Fibroblast of peridontal ligament (primary cell): Measurements from ENCODE around the gene TSHB.
"Not testable (repeated sequence)": the region's sequence is repeated elsewhere in the genome, so short reads cannot be mapped to it uniquely, and the experiment has no call there.

Source experiments
- DNase-seq: peaks from one replicate; pipeline ENCODE4 v3.0.0-alpha.2; 2010; ENCODE audit errors: extremely low read depth

Gene TSHB

DNA sequence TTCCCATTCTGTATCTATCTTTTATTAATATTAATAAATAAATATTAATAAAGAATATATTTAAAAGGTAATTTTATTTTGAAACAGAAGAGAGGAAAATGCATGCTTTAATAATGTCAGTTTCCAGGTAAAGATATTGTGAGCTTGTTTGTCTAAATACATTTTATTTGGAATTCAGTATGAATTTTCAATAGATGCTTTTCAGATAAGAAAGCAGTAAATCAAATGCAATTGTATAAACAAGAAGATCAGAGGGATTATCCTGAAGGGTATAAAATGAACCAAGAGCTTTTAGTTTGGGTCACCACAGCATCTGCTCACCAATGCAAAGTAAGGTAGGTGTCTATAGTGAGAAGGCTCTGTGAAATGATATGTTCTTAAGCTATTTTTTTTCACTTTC is at the start of gene TSHB:
TSHB (plus strand) TSS at position 301 of the 400 bp plus-strand sequence. CDS start 3,537 bp downstream, outside the sequence.
- no peak for DNase-seq

DNA sequence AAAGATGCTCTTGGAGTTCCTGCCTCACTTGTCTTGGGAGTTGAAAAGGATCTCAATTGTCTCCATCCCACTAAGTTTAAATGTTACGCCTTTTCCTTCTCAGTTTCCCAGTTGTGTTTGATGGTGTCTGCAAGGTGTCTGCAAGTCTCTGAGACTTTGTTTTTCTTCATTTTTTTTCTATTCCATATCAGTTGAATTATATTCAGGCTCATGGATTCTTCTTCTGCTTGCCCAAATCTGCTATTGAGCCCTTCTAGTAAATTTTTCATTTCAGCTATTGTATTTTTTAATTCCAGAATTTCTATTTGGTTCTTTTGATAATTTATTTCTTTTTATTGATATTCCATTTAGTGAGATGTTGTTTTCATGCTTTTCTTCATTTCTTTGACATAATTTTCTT is 47.4 kb upstream of the TSHB start:
- no peak for DNase-seq

DNA sequence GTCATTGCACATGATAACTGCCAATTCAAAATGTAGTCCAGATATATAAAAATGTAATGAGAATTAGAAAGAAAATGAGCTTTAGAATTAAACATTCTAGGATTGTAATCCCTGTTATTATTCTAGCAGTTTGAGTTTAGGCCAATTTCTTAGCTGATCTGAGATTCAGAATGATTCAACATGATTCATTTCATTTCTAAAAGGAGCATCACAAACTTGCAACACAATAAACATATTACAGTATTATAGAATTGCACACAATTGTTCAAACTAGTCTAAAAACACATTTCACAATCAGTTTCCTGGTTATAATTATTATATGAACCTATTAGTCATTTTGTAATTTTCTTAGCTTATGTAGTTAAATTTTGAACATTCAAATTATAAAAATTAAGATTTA is 43.3 kb upstream of the TSHB start:
- DNase-seq, result peak; percentile 14

DNA sequence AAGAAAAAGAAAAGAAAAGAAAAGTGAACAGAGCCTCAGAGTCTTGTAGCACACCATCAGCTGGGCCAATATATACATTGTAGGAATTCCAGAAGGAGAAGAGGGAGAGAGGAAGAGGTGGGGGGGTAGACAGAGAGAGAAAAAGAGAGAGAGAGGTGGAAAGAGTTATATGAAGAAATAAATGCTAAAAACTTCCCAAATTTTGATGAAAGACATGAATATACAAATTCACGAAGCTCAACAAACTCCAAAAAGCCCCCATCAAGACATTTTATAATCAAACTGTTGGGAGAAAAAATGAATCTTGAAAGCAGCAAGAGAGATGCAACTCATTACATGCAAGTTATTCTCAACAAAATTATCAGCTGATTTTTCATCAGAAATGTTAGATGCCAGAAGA is 41.5 kb upstream of the TSHB start:
- DNase-seq, result no peak

DNA sequence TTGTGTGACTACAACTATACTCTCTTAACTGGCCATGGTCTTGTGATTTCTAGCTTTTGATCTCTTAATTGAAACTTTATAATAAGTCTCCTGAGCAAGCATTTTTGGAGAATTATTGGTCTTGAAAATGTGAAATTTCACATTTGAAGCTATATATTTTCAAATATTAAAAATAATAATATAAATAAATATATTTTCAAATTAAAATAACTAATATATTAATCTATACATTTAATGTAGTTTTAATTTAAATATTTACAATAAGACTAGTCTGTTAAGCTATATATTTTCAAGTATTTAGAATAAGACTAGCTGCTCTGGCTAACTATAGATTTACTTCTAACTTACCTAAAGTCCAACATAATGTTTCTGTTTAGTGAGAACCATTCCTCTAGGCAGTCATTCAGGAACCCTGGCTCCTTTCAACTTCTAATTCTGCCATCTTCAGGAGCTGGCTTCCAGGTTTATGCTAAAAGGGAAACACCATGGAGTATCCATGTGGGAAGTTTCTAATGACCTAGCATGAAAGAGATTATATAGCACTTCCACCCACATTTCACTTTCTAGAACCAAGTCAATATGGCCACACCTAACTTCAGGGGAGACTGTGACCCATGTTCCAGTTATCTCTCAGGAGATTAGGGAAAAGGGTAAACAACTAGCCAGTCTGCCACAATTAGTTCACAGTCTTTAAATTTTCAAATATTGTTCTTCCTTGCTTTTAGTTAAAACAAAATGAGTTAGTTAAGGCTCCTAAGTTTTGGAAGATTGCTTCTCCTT is 31.9 kb upstream of the TSHB start:
- no peak for DNase-seq

DNA sequence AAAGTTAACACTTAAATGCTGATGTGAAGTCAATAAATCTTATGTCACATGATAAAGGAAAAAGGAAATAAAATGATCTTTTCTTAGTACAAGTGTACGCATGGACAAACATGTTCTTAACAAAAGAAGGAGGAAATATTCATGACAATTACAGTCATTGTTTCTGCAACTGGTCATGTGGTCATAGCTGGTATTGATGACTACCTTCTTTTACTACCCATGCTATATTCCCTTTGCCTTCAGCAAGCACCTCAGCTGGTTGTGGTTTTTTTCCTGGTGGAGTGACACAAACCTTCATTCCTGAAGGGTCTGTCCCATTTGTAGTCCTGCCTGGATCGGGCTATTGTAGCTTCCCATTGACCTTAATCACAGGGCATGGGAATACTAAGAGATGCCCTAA is 23.4 kb upstream of the TSHB start:
- DNase-seq, result no peak

DNA sequence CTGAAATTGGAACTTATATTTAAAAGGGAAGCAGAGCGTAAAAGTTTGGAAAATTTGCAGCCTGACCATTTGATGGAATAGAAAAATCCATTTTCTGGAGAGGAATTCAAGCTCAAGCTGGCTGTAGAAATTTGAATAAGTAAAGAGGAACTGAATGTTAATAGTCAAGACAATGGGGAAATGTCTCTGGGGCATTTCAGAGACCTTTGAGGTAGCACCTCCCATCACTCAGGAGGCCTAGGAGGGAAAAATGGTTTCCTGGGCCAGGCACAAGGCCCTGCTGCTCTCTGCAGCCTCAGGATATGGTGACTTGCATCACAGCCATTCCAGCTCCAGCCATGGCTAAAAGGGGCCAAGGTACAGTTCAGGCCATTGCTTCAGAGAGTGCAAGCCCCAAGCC is 17.6 kb upstream of the TSHB start:
- DNase-seq, result no peak

DNA sequence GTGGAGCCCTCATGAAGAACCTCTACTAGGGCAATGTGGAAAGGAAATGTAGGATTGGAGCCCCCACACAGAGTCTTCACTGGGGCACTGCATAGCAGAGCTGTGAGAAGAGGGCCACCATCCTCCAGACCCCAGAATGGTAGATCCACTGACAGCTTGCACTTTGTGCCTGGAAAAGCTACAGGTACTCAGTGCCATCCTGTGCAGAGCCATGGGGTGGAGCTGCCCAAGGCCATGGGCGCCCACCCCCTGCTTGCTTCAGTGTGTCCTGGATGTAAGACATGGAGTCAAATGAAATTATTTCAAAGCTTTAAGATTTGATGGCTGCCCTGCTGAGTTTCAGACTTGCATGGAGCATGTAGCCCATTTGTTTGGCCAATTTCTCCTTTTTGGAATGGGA is 17.2 kb upstream of the TSHB start:
- DNase-seq, result no peak

DNA sequence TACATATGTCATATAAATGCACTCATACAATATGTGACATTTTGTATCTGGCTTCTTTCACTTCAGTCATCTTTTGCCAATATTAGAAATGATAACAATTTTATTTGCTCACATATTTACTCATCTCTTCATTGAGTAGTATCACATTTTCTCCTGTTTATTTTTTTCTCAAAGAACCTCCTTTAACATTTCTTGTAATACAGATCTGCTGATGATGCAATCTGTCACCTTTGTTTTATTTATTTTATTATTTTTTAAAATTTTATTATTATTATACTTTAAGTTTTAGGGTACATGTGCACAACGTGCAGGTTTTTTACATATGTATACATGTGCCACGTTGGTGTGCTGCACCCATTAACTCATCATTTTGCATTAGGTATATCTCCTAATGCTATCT is 15.8 kb upstream of the TSHB start:
- no peak for DNase-seq

DNA sequence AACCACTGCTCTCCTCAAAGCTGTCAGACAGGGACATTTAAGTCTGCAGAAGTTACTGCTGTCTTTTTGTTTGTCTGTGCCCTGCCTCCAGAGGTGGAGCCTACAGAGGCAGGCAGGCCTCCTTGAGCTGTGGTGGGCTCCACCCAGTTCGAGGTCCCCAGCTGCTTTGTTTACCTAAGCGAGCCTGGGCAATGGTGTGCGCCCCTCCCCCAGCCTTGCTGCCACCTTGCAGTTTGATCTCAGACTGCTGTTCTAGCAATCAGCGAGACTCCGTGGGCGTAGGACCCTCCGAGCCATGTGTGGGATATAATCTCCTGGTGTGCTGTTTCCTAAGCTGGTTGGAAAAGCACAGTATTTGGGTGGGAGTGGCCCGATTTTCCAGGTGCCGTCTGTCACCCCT is 10.1 kb upstream of the TSHB start:
- not testable (repeated sequence) for DNase-seq

DNA sequence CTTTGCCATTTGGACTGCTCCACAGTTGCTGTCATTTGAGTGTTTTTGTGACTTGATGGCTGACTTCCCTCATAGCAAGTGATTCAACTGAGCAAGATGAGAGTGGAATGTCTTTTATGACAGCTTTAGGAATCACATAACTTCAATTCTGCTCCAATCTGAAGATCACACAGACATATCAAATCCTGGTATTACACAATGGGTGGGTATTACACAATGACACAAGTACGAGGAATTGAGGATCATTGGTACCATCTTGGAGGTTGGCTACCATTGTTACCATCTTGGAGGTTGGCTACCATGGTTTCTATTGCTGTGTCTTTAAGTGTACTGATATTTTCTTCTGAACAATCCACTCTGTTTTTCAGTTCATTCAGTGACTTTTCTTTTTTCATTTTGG is 8.5 kb upstream of the TSHB start:
- no peak for DNase-seq

DNA sequence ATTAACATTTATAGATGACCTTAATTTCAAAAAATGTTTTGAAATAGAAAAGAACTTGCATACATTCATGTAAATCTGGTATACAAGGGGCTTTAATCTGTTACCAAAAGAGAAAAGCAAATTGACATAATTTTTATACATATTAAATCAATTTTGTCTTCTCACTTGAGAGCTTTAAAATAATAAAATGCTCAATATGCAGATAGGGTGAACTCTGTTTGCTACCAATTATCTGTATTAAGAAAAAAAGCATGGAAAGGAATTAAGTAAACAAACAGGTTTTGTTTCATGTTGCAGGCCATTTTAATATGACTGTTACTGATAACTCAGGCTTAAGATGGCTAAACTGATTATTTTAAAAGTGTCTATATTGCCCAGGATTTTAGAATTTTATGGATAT is 6.0 kb upstream of the TSHB start:
- no peak for DNase-seq

DNA sequence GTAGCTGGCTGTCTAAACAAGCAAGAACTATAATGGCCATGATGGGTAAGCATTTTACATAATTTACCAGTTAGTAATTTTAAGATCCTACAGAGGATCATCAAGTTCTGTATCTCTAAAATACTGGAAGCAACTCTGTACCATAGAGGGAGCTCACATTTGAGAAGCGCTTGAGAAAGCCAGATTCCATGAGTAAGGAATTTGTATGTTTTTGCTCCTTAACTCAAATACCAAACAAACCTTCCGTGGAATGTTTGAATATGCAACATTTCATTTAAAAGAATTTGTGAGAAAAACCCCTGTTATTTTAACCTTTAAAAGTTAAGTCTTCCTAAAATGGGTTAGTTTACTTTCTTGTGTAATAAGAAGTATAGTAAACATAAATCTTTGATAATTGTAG is 2.0 kb downstream of the TSHB start:
- DNase-seq, result peak; percentile 12

DNA sequence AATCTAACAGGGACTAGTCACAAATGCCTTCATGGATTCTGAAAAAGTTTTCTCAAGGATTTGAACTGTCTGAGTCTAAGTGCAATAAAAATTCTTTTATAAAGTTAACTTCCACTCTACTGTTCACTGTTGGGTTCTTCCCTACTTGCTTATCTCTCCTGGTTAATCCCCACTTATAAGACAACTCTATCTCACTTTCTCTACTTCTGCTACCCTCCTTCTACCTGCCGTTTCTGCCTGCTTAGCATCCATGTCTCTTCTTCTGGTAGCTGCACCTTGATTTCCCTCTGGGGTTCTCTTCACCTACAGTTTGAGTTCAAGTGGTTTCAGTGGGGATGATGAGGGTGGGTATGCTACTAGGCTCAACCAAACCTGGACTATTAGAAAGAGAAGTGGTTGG is 6.0 kb downstream of the TSHB start:
- DNase-seq, result no peak

DNA sequence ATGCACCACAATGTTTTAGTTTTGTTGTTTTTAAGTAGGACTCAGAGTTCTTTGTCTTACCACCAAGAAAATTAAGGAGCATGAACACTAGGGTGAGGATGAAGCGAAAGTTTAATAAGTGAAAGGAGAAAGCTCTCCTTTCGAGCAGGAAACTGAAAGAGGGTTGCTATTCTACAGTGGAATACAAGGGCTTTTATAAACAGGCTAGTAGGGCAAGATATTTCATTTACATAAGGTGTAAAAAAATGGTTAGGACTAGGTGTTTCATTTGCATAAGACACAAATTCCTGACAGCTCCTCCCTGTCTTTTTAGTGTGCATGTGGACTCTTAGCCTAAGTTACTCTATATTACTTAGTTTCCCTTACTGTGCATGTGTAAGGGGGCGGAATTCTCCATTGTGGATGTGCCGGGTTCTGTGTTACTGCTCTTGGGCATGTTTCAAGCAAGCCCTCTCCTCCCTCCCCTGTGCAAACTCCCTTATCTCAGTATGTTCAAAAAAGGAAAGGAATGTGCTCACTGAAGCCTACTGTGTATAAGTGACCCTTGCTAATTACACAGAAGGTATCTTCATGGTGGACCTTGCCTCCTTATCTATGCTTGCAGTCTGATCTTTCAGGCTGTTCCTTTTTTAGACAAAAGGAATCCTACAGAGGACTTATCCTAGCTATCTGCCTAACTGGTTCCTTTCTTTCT is 7.3 kb downstream of the TSHB start:
- DNase-seq, result no peak

DNA sequence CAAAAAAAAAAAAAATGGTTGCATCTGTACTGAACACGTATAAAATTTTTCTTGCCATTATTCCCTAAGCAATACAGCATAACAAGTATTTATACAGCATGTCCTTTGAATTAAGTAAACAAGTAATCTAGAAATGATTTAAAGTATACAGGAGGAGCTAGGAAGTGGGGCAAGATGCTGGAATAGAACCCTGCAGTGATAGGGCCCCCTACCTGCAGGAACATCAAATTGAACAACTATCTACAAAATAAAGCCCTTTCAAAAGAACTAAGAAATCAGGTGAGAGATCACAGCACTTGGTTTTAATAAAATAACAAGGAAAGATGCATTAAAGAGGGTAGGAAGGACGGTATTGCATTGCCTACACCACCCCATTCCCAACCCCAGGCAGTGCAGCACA is 10.9 kb downstream of the TSHB start:
- no peak for DNase-seq

DNA sequence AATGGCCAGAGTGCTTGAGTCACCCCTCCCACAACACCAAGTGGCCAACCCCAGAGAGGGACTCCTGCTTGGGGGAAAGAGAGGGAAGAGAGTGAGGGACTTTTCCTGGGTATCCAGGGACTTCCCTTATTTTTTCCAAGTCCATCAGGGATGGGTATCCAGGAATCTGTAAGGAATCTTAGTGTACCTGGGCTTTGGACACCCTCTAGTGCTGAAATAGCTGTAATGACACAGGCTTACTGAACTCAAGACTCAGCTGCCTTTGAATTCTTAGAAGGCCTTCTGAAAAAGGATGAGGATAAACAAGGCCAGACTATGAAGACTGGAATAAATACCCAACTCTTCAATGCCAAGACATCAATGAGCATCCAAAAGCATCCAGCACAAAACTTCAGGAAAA is 12.0 kb downstream of the TSHB start:
- peak; percentile 8 for DNase-seq

DNA sequence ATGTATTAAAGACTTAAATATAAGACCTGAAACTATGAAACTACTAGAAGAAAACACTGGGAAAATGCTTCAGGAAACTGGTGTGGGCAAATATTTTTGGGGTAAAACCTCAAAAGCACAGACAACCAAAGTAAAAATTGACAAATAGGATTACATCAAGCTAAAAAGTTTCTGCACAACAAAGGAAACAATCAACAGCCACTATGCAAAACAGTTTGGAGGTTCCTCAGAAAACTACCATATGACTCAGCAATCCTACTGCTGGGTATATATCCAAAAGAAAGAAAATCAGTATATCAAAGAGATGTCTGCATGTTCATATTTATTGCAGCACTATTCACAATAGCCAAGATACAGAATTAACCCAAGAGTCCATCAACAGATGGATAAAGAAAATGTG is 17.1 kb downstream of the TSHB start:
- no peak for DNase-seq

DNA sequence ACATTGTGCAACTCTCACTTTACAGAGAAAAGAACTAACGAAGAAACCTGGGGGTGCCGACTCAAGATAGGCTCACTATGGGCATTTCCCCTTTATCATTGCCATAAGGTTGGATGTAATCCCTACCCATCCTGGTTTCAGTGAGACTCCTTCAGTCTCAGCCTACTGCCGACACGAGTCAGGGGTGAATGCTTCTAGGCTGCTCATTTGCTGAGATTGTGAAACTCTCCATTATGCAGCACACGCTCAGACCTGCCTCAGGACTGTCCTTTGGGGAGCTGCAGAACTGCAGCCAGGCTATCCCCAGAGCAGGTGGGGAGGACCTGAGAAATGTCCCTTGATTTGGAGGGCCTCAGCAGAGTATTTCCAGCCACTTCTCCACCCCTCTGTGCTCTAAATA is 22.2 kb downstream of the TSHB start:
- no peak for DNase-seq

DNA sequence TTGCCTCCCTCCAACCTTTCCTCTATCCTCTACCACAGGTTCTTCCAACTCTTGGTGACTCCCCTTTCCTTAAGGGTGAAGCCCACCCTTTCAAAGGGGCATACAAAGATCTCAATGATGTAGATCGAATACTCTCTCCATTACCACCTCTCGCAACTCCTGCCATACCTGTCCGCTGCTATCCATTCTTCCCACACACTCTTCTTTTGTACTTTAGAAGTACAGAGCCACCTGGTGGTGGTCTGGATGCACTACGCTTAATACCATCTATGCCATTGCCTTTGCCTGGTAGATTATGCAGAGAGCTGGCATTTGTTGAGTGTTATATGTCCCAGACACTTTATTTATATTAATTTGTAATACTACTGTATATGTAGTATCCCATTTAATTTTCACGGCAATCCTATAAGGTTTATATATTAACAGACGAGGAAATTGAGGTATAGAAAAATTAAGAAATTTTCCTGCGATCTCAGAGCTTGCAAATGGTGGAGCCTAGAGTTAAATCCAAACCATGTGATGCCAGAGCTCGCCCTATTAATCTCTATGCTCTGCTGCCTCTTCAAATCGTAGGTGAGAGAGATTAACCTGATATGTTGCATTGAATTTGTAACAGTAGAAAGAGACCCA is 22.9 kb downstream of the TSHB start:
- peak; percentile 40 for DNase-seq

DNA sequence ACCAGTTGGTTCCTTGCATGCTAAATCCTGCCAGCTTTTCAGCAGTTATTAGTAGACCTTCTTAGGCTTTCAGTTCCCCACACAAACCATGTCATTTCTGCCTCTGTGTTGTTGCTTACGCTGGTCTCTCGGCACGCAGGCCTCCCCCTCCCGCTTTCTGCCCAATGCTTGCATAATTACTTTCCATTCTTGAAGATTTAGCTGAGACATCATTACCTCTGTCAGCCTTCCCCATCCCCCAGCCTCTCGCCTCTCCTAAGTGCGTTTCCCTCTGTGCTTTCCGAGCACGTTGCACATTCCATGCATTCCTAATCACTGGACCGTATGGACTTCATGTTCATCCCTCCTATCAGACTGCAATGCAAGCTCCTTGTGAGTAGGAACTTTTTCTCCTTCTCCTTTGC is 26.8 kb downstream of the TSHB start:
- DNase-seq, result peak; percentile 17

DNA sequence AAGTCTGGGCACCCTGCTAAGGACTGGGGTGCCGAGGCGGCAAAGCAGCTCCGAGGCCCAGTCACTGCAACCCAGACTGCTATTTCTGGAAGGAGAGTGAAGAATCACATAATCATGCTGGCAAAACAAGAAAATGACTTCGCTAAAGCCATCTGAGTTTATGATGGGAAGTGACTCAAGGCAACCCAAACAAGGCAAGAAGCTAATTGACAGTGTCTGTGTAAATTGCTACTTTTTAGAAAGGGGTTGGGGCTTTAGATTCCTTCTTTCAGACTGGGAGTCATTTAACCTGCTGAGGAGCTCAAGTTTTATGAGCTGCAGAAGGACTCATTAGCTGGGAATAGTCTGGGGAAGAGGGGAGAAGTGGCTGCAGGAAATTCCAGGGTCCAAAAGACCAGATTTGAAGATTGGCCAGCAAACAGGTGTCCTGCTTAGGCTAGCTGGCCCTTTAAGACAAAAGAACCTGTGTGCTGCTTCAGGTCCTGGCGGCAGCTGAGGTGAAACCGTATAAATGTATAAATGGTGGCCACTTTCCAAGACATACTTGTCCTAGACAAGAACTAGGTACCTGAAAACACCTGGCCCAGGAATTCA is 28.1 kb downstream of the TSHB start:
- DNase-seq, result no peak

DNA sequence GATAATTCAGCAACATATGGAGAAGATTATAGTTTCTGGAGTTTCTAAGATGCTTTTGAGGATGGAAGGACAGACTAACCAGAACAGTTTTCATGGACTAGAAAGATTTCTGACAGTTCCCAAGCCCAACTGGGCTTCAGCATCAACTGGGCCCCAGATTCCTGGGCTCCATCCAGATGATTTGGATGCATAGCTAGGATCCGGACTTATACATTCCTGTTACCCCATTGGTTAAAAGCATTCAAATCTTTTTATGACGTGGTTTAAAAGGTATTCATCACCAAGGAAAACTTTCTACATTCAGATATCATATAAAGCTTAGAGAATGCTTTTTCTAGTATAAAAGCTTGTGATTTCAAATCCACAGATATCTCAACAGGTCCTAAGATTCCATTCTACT is 29.7 kb downstream of the TSHB start:
- no peak for DNase-seq
